GM18517 (cell line): ENCODE results near the gene TNFRSF17.
A peak's percentile ranks its signal among the peaks of the same experiment; 100 is the strongest.

Experiments
- ATAC-seq: cut with Tn5 transposase; IDR thresholded peaks from one replicate; pipeline ENCODE4 v1.9.1; 2021; ENCODE audit warnings: mild to moderate bottlenecking, moderate library complexity; ENCODE audit not compliant: unreplicated experiment

TNFRSF17 gene

GRCh38 chr16:11968577-11968976 lies 3.6 kb downstream of the TNFRSF17 start:
- no peak for ATAC-seq

GRCh38 chr16:11970292-11970691 lies 5.3 kb downstream of the TNFRSF17 start:
- peak; percentile 36 for ATAC-seq

GRCh38 chr16:11972128-11972527 lies 7.1 kb downstream of the TNFRSF17 start:
- ATAC-seq, result no peak

GRCh38 chr16:11973070-11973469 lies 8.1 kb downstream of the TNFRSF17 start:
- ATAC-seq, result no peak

- no peak for ATAC-seq
These were observed 11.9 kb downstream of the TNFRSF17 start for GRCh38 chr16:11976850-11977375.

- no peak for ATAC-seq
These were observed 12.5 kb downstream of the TNFRSF17 start for GRCh38 chr16:11977376-11978041.

- ATAC-seq, result no peak
These were observed 13.1 kb downstream of the TNFRSF17 start for GRCh38 chr16:11978080-11978479.

GRCh38 chr16:11979013-11979672 lies 14.1 kb downstream of the TNFRSF17 start:
- ATAC-seq, result no peak

- ATAC-seq, result no peak
These were observed 15.3 kb downstream of the TNFRSF17 start for GRCh38 chr16:11980136-11980844.

- no peak for ATAC-seq
These were observed 20.2 kb downstream of the TNFRSF17 start for GRCh38 chr16:11985250-11985649.

GRCh38 chr16:11986521-11987057 lies 21.6 kb downstream of the TNFRSF17 start:
- ATAC-seq, result no peak

GRCh38 chr16:11988258-11988978 lies 23.4 kb downstream of the TNFRSF17 start:
- no peak for ATAC-seq

- no peak for ATAC-seq
These were observed 25.8 kb downstream of the TNFRSF17 start for GRCh38 chr16:11990702-11991390.

- no peak for ATAC-seq
These were observed 27.1 kb downstream of the TNFRSF17 start for GRCh38 chr16:11992008-11992584.

GRCh38 chr16:11992586-11993524 lies 27.8 kb downstream of the TNFRSF17 start:
- no peak for ATAC-seq

- ATAC-seq, result no peak
These were observed 29.4 kb downstream of the TNFRSF17 start for GRCh38 chr16:11994143-11995119.

- no peak for ATAC-seq
These were observed 31.7 kb downstream of the TNFRSF17 start for GRCh38 chr16:11996433-11997330.
